Right lobe of liver (tissue), 4 donors: ENCODE results near the gene STEAP4.

ENCODE experiments used
- CTCF ChIP-seq, 4 donors: fragments of 200-600 bp in 3 of 4; fragments of 450-650 bp in 1 of 4; IDR thresholded peaks; one replicate each; pipeline versions ENCODE4 v1.5.1 to v1.8.0; 2016 to 2022; ENCODE audit warnings: antibody characterized with exemption in 4 of 4, mild to moderate bottlenecking in 2 of 4
- POLR2A ChIP-seq: fragments of 450-650 bp; IDR thresholded peaks from one replicate; pipeline ENCODE4 v1.6.1; 2017; ENCODE audit warnings: antibody characterized with exemption, mild to moderate bottlenecking
- donor health status: DM: no; HTN: no; CAD: no.
- donor health status: DM: no; HTN: no; CAD: no.
- donor health status: DM: no; HTN: yes; CAD: no.

DNA sequence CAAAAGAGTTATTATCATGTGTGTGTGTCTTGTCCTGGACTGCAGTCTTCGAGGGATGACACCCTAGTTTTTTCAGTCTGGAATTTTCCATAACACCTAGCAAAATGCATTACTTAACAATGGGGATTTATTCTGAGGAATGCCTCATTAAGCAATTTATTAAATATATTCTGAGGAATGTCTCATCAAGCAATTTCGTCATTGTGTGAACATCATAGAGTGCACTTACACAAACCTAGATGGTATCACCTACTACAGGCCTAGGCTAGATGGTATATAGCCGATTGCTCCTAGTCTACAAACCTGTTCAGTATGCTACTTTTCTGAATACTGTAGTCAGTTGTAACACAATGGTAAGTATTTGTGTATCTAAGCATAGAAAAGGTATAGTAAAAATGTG lies 1.1 kb upstream of the STEAP4 start:
- TF ChIP-seq CTCF (IDR thresholded peaks at IDR 0.05), result no peak
- TF ChIP-seq POLR2A, result no peak
